ENCODE measurements around the gene MLLT6.

Gene MLLT6

DNA sequence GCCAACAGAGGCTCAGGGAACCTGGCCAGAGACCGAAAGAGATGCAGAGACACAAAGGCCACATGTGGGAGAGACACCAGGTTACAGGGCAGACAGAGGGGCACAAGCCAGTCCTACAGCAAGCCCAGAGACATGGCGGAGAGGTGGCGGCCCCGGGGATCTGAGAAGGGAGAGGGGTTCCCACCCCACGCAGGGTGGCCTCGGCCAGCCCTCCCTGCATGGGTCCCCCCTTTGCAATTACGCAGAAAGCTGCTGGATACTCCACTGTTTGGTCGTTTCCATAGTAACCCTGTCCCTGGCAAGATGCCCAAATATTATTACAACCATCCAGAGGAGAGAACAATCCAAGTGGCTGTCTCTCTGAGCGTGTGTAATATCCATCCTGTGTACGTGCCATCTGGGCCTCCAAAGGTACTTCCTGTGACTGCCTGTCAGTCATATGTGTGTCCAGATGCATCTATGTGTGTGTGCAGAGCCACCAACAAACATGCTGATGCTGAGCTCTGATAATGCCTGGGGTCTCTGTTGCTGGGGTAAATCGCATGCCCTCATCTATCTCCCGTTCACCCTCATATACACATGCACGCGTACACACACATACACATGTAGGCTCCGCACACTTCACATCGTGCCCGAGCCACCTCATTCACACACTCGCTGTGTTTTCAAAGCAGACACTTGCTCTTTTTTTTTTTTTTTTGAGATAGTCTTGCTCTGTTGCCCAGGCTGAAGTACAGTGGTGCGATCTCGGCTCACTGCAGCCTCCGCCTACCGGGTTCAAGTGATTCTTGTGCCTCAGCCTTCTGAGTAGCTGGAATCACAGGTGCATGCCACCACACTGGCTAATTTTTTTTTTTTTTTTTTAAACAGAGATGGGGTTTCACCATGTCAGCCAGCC is 37.6 kb downstream of the MLLT6 start:
- no peak for TF ChIP-seq GATA1 (IDR thresholded peaks at IDR 0.05; ENCODE audit: low read depth, low read length)
- TF ChIP-seq POLR2A (IDR thresholded peaks at IDR 0.05; ENCODE audit: low read length), result no peak
- DNase-seq, result peak; percentile 30 to 31

DNA sequence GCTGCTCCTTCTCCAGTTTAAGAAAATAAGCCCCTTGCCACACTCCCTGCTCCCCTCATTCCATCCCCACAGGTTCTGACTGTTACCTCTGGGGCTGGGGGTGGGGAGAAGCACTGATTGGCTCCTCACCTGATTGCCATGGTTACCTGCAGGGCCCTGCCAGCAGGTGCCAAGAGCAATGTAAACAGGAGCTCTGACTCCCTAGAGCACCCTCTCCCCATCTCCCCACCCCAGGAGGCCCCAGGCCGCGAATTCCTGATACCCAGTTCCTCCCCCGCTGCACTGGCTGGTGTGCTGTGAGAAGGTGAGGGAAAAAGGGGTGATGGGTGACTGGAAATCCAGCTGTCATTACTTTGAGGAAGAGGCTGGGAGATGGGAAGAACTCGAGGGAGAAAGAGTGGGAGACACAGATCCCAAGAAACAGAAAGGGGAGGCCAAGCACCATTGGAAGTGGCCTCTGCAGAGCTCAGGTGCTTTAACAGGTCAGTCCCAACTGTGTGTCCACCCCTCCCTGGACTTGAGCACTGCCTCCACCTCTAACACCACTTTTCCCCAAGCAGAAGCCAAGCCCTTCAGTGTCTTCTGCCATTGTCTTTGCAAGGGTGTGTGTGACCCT is 38.6 kb downstream of the MLLT6 start:
- TF ChIP-seq GATA1 (IDR thresholded peaks at IDR 0.05; ENCODE audit: low read depth, low read length) (no peak), POLR2A (IDR thresholded peaks at IDR 0.05; ENCODE audit: low read length) (no peak)
- no peak for DNase-seq

DNA sequence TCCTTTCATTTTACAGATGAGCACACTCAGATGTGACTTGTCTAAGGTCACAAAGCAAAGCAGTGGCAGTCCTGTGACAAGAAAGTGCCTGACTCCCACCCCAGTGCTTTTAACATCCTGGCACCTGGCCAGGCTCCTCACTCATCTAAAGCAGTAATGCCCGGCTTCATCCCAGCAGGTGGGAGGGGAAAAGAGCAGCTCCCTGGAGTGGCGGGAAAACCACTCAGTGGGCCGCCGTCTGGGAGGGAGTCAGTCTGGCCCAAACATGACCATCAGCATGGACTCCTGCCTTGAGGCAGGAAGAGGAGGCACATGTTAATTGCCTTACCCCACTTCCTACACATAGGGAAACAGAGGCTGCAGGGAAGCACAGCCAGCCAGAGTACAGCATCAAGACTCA is 40.5 kb downstream of the MLLT6 start:
- DNase-seq, result no peak

DNA sequence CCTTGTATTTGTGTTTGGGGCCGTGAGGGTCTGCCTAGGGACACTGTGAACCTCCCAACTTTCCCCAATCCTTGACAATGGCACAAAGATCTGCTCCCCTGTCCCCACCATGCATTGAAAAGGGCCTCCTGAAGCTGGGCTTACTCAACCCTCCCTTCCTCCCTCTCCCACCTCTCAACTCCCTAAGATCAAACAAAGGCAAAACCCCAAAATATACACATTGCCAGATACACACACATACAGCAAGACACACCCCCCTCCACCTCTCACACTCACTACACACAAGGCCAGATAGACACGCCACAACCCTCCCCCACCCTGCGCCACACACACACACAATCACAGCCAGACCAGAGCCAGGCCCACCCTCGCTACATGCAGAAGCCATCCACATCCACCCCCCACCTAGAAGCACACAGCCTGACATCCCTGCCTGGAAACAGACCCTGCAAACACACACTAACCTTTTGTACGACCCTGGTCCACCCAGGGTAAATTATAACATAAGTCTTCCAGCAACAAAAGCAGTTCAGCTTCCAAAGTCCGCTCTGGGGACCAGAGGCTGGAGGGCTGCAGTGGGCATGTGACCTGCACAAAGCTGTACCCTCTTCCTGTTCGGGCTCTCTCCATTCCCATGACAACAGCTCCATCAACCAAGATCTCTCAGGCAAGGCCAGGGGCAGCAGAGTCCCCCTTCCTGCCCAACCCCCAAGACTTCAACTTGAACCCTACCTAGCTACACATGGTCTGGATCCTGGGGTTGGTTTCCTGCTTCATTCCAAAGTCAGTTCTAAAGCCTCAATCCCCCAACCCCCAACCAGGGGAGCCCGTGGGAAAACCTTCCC is 41.2 kb downstream of the MLLT6 start:
- TF ChIP-seq GATA1 (IDR thresholded peaks at IDR 0.05; ENCODE audit: low read depth, low read length), result no peak
- no peak for TF ChIP-seq POLR2A (IDR thresholded peaks at IDR 0.05; ENCODE audit: low read length)
- DNase-seq, result no peak

More for the DNA sequence above, 40.5 kb downstream of the MLLT6 start:
- TF ChIP-seq GATA1 (IDR thresholded peaks at IDR 0.05; ENCODE audit: low read depth, low read length), result no peak
- TF ChIP-seq POLR2A (IDR thresholded peaks at IDR 0.05; ENCODE audit: low read length), result no peak

DNA sequence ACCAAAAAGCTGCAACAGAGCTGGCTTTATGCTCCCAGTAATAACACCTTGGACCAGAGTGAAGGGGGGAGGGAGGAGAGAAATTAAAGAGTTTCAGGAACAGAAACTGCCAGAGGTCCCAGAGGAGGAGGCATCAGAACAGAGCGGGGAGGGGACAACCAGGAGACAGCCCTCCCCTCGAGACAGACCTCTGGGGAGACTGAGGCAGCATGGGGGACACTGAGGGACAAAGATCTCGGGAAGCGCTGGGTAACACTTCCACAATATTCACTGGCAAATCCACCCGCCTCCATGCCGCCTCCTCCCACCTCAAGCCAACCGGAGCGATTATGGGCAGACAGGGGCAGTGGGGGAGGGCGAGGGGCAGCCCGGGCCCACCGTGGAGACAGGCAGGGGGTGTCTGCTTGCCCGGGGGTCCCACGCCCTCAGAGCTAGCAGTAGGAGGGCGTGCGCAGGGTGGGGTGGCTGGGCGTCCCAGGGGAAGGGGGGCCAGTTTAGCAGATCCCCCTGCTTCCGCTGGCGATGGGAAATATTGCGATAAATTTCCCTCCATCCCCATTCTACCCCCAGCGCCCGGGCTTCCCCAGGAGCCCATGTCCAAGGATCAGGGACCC is 41.9 kb downstream of the MLLT6 start:
- no peak for DNase-seq
- TF ChIP-seq GATA1 (IDR thresholded peaks at IDR 0.05; ENCODE audit: low read depth, low read length) (no peak), POLR2A (IDR thresholded peaks at IDR 0.05; ENCODE audit: low read length) (no peak)

DNA sequence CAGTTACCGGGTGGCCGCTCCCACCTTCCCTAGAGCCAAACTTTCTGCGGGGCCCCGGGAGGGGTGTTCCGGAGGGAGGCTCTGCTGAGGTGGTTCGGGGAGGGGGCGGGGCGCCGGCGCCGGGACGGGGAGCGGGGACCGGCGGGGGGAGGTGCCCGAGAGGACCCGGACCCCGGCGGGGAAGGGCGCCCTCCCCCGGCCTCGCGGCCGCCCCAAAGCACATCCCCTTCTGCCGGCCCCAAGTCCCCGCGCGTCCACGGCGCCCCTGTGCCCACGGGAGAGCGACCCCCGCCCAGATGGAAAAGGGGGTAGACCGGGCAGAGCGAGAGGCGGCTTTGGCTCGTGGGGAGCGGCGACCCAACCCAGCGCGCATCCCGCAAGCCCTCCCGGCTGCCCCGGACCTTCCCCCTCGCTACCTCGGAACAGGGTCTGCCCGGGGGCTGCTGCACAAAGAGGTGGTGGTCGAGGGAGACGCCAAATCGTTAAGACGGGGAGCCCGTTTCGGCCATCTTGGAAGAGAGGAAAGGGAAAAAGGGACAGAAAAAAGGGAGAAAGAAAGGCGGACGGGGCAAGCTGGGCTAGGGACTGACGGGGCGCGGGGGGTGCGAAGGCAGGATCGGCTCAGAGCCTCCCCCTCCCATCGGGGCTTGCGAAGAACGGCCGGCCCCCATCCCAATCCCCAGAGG is 42.5 kb downstream of the MLLT6 start:
- TF ChIP-seq POLR2A (IDR thresholded peaks at IDR 0.05; ENCODE audit: low read length) (no peak), GATA1 (IDR thresholded peaks at IDR 0.05; ENCODE audit: low read depth, low read length) (no peak)
- DNase-seq, result no peak

DNA sequence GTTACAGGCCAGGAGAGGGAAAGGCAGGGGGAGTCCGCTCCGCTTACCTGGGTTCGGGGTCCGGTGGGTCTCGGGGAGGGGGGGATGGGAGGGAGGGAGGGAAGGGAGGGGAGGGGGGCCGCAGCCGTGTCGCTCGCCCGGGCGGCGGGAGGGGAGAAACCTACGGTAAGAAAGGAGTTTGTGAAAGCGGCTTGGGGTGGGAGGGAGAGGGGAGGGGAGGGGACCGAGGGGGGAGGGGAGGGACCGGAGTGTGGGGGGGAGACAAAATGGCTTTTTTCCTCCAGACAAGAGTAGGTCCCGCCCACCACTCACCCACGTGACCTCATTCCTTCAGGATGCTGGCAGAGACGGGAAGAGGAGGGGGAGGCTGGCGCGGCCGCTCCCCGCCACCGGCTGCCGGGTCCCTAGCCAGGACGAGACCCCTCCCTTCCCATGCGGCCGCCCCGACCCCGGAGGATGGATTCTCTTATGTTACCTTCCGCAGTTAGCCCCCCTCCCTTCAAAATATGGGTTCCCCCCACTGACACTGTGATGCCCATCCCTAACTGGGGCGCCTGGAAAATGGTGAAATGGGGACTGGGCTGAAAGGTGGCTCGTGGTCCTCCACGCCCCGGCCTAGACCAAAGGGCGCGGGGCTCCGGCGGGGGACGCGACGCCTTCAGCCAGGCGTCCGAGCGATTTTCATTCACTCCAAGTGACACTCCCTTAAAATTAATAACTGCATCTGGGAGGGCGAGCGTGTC is 43.2 kb downstream of the MLLT6 start, which contains the start of gene PCGF2:
Gene PCGF2 (minus strand): TSS at position 188 of the 743 bp plus-strand sequence. CDS start 7,934 bp downstream, outside the sequence.
- no peak for TF ChIP-seq POLR2A (IDR thresholded peaks at IDR 0.05; ENCODE audit: low read length)
- TF ChIP-seq GATA1 (IDR thresholded peaks at IDR 0.05; ENCODE audit: low read depth, low read length), result no peak
- DNase-seq, result no peak

DNA sequence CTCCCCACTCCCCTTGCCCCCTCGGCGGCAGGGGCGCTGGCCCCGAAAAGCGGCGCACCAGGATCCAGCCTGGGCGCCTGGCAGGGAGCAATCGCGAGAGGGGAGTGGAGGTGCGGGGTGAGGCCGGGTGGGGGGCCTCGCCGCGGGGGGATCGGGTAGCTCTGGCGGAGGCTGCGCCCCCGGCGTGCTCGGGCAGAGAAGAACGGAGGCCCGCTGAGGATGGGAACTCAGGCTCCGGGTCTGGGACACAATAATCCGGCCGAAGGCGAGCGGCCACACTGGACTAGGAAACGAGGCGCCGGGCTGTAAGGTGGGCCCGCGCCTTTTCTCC is 43.8 kb downstream of the MLLT6 start:
- TF ChIP-seq GATA1 (IDR thresholded peaks at IDR 0.05; ENCODE audit: low read depth, low read length) (no peak), POLR2A (IDR thresholded peaks at IDR 0.05; ENCODE audit: low read length) (no peak)
- no peak for DNase-seq

DNA sequence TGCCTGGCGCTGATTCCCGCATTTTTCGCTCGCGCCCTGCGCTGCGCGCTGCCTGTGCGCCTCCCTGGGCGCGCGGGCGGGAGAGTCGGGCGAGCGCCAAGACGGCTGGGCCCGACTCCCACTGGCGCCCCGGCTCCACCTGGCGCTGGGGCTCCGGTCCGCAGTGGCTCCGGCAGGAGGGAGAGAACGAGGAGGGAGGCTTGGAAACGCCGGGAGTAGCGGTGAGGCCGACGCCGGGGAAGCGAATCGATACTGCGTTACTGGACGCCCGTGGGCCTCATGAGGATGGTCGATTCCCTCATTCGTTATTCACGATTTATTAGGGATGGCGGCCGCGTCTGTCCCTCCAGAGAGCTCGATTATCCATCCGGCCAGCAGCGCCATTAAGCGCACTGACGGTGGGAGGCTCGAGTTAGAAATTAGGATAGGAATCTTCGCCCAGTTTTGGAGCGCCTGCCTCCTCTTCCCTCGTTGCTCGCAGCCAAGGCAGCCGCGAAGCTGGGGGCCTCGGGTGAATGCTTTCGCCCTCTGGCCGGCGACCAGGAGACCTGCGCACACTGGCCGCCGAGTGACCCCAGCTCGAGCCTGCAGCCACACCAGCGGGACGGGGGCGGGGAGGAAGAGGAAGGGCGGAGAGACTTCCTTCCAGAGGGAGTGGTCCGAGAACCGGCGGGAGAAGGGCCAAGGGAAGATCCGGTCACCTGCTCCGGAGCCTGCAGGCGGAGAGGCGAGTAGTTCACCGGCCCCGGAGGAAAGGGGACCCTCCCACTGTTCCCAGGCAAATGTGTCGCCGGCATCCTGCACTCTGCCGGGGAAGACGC is 44.4 kb downstream of the MLLT6 start:
- no peak for TF ChIP-seq GATA1 (IDR thresholded peaks at IDR 0.05; ENCODE audit: low read depth, low read length)
- TF ChIP-seq POLR2A (IDR thresholded peaks at IDR 0.05; ENCODE audit: low read length), result no peak
- peak; percentile 31 to 41 for DNase-seq

DNA sequence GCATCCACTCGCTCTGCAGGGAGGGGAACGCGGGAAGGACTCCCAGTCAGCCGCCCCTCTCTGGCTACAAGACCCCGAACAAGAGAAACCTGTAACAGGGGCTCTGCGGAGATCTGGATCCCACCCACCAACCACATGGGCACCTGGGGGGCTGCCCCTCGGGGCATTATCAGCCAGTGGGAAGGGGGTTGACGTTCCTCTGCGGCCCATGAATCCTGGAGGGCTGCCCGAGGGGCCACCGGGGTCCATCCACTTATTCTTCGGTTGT is 44.9 kb downstream of the MLLT6 start:
- TF ChIP-seq GATA1 (IDR thresholded peaks at IDR 0.05; ENCODE audit: low read depth, low read length) (no peak), POLR2A (IDR thresholded peaks at IDR 0.05; ENCODE audit: low read length) (no peak)
- DNase-seq, result no peak

DNA sequence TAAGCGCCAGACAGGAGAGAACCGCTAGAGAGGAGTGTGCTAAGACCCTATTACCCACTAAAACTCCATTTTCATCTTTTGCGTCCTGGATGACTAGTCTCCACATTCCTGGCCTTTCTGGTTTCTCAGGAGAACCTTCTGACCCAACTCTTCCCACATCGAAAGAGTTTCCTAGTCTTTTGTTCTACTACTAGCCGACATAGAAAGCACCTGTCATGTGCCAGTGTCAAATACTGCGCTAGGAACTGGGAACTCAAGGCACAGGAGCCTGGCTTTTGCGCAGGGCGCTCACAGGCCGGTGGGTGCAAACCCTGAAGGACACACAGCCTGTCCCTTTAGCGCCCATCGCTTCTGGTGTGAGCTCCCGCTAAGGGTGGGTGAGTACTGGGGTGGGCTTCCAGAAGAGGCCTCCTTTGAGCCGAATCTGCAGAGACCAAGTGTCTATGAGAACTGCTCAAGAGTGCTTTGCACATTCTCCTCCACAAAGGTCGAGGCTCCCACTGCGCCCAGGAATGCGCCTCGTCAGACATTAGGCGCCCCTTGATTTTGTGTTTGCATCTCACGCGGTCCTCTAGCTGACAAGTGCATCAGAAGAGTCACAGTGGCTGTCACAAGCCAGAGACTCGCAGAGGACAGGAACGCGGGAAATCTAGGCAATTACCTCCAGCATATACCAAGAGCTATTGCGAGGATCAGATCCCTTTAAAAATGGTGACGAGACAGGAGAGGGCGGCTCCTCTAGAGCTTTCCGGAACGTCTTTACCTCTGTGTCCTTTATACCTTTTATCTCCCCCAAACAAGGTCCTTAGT is 45.4 kb downstream of the MLLT6 start:
- TF ChIP-seq GATA1 (IDR thresholded peaks at IDR 0.05; ENCODE audit: low read depth, low read length) (no peak), POLR2A (IDR thresholded peaks at IDR 0.05; ENCODE audit: low read length) (no peak)
- peak; percentile 46 to 47 for DNase-seq
